ENCODE results near the gene RSPH1. TPM values are rescaled to one million over a fixed set of nuclear protein-coding genes. Genes with fewer than 3 reads are reported as not detected.

The RSPH1 gene
- total RNA-seq, 1 experiment from 2014 or later, result 0.51 TPM

DNA sequence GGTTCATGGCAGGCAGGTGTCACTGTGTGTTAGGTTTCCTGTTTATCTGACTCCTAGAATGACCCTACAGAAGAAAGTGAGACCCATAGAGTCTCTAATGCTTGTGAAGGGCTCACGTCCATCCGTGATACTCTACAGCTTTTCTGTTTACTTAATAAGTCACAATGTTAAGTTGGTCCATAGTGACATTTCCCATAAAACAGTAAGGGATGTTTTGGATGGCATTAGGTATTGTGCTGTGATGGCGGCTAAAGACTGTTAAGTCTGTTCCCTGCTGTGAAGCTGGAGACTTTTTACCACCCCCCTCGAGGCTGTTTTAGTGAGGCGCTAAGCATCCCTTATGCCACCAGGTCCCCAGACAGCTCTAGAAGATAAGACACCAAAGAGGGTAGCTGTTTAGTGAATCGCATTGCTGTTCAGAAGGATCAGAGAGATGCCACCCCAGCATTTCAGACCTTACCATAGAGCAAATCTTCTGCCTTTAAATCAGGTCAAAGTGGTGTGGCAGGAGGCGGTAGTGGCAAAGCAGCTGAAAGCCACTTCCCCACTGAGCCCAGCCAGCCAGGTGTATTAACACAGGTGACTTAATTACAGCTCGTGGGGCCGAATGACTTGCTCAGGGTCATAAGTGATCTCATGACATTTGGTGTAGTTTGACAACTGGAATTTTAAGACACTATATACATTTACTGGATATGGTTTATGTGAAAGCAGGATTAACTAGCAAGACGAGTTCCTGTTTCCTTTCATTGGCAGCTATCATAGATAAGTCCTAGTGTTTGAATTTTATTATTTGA is 42.7 kb upstream of the RSPH1 start:
- intact Hi-C loops (cut with micrococcal nuclease), result no loop called here
- Histone ChIP-seq H3K9ac (ENCODE audit: low read length) (no peak overlapping the region), H4K20me1 (ENCODE audit: low read length) (no peaks in the 10 kb centered on the region), H3K79me2 (ENCODE audit: low read length) (no peaks in the 10 kb centered on the region), H3F3A (ENCODE audit: low read length, unreplicated experiment) (no peaks in the 10 kb centered on the region), H3K9me3 (ENCODE audit: low read length) (no peaks in the 10 kb centered on the region), H3K4me3 (ENCODE audit: low read length) (no peak overlapping the region), H2AFZ (ENCODE audit: low read length) (no peak overlapping the region), H3K4me2 (ENCODE audit: low read length) (no peak overlapping the region), H3K4me1 (ENCODE audit: insufficient read depth, low read length) (no peaks in the 10 kb centered on the region), H3K27me3 (ENCODE audit: low read length) (no peaks in the 10 kb centered on the region), H3K27ac (ENCODE audit: low read length) (no peak overlapping the region), H3K36me3 (ENCODE audit: low read depth, low read length) (peaks cover 14% of the 10 kb centered on the region; the same call in 1 of the 2 replicates), H3K9me2 (replicated peaks; ENCODE audit: low read length) (no peaks in the 10 kb centered on the region)
- CTCF ChIA-PET, result no interaction called here
- peak; percentile 38 for ATAC-seq
- no peak for DNase-seq
- POLR2A ChIA-PET (ENCODE audit: unreplicated experiment), result interaction anchor here (0.5 kb wide), 1 partner anchor 75 kb away, joined by 7 read pairs; no protein-coding TSS in a partner anchor
- no TSS peak for BruUV-seq (replicated peaks)
- TF ChIP-seq, protein P1, sequence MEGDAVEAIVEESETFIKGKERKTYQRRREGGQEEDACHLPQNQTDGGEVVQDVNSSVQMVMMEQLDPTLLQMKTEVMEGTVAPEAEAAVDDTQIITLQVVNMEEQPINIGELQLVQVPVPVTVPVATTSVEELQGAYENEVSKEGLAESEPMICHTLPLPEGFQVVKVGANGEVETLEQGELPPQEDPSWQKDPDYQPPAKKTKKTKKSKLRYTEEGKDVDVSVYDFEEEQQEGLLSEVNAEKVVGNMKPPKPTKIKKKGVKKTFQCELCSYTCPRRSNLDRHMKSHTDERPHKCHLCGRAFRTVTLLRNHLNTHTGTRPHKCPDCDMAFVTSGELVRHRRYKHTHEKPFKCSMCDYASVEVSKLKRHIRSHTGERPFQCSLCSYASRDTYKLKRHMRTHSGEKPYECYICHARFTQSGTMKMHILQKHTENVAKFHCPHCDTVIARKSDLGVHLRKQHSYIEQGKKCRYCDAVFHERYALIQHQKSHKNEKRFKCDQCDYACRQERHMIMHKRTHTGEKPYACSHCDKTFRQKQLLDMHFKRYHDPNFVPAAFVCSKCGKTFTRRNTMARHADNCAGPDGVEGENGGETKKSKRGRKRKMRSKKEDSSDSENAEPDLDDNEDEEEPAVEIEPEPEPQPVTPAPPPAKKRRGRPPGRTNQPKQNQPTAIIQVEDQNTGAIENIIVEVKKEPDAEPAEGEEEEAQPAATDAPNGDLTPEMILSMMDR (conservative IDR thresholded peaks at IDR 0.05; ENCODE audit: low read depth, low read length), result no peak
- no peak for TF ChIP-seq EZH2 (IDR thresholded peaks at IDR 0.05; ENCODE audit: low read length, unreplicated experiment)
- TF ChIP-seq EZH2phosphoT487 (IDR thresholded peaks at IDR 0.05; ENCODE audit: borderline replicate concordance, low read length), result no peak

DNA sequence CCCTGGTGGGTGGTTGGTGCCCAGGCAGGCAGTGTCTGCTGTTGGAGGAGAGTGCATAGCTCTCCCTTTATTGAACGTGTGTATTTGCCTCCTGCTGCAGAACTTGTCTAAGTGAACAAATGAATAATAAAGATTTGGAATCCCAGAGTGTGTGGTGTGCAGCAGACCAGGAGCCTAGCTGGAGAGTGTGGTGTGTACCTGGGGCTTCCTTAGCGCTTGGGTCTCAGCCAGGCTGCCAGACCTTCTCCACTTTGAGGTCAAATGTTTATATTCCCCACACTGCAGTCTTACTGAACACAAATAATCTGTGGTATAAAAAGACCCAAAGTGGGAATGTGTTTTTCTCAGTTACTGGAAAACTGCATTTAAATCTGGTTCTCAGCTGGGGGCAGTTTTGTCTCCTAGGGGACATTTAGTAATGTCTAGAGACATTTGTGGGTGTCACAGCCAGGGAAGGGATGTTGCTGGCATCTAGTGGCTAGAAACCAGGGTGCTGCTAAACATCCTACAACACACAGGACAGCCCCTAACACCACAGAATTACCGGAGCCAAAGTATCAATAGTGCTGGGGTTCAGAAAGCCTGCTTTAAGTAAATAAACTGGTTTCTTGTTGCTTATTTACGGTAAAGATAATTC is 41.2 kb upstream of the RSPH1 start:
- peak; percentile 68 for ATAC-seq

More for the DNA sequence above, 41.2 kb upstream of the RSPH1 start:
- intact Hi-C loops (cut with micrococcal nuclease), result loop anchor here (2.0 kb wide), 1 partner anchor 70 kb away; no protein-coding TSS in a partner anchor
- H3F3A ChIP-seq (ENCODE audit: low read length, unreplicated experiment), result no peaks in the 10 kb centered on the region
- H3K4me3 ChIP-seq (ENCODE audit: low read length), result no peak overlapping the region
- H4K20me1 ChIP-seq (ENCODE audit: low read length), result no peaks in the 10 kb centered on the region
- POLR2A ChIA-PET (ENCODE audit: unreplicated experiment), result no interaction called here
- H3K9ac ChIP-seq (ENCODE audit: low read length), result no peak overlapping the region
- TF ChIP-seq, protein P1 (conservative IDR thresholded peaks at IDR 0.05; ENCODE audit: low read depth, low read length), result peak; percentile 54
- no peak for TF ChIP-seq EZH2phosphoT487 (IDR thresholded peaks at IDR 0.05; ENCODE audit: borderline replicate concordance, low read length)
- no peaks in the 10 kb centered on the region for H3K79me2 ChIP-seq (ENCODE audit: low read length)
- no peak overlapping the region for H2AFZ ChIP-seq (ENCODE audit: low read length)
- BruUV-seq (replicated peaks), result no TSS peak
- no peak overlapping the region for H3K27ac ChIP-seq (ENCODE audit: low read length)
- peak; percentile 22 for DNase-seq
- no peaks in the 10 kb centered on the region for H3K4me1 ChIP-seq (ENCODE audit: insufficient read depth, low read length)
- H3K9me2 ChIP-seq (replicated peaks; ENCODE audit: low read length), result no peaks in the 10 kb centered on the region
- CTCF ChIA-PET, result interaction anchor here (1.3 kb wide), 1 partner anchor 70 kb away, joined by 5 read pairs; no protein-coding TSS in a partner anchor
- no peak overlapping the region for H3K4me2 ChIP-seq (ENCODE audit: low read length)
- no peaks in the 10 kb centered on the region for H3K27me3 ChIP-seq (ENCODE audit: low read length)
- H3K36me3 ChIP-seq (ENCODE audit: low read depth, low read length), result peaks cover 8% of the 10 kb centered on the region; the same call in 1 of the 2 replicates
- H3K9me3 ChIP-seq (ENCODE audit: low read length), result no peaks in the 10 kb centered on the region
